Smooth muscle cell (in vitro differentiated cells): Measurements from ENCODE around the gene NKX1-1. TPM values are rescaled to one million over a fixed set of nuclear protein-coding genes. Genes with fewer than 3 reads are reported as not detected.

ENCODE experiments used
- DNase-seq: peaks from one replicate; lab custom pipeline; 2025; ENCODE audit not compliant: unreplicated experiment; lab: John Stamatoyannopoulos, UW
- H2AFZ ChIP-seq: fragments of 200-600 bp; sonication (generic); 2 replicates; pipeline ENCODE4 v1.6.0; 2016; ENCODE audit warnings: antibody characterized with exemption, low read depth, mild to moderate bottlenecking
- H3F3A ChIP-seq: fragments of 200-600 bp; sonication (generic); 2 replicates; pipeline ENCODE4 v1.6.0; 2017; ENCODE audit warnings: antibody characterized with exemption, low read depth
- H3K27ac ChIP-seq: fragments of 200-600 bp; sonication (generic); 2 replicates; pipeline ENCODE4 v1.5.1; 2016; ENCODE audit warnings: low read depth, mild to moderate bottlenecking
- H3K27me3 ChIP-seq: fragments of 200-600 bp; sonication (generic); 2 replicates; pipeline ENCODE4 v1.6.1; 2016; ENCODE audit warnings: low read depth, mild to moderate bottlenecking
- H3K36me3 ChIP-seq: fragments of 200-600 bp; sonication (generic); 2 replicates; pipeline ENCODE4 v1.5.1; 2016; ENCODE audit warnings: low read depth
- H3K4me1 ChIP-seq: fragments of 200-600 bp; sonication (generic); 2 replicates; pipeline ENCODE4 v1.5.1; 2016; ENCODE audit warnings: low read depth
- H3K4me2 ChIP-seq: fragments of 200-600 bp; sonication (generic); 2 replicates; pipeline ENCODE4 v1.6.0; 2016; ENCODE audit warnings: mild to moderate bottlenecking
- H3K4me3 ChIP-seq: fragments of 200-600 bp; sonication (generic); 2 replicates; pipeline ENCODE4 v1.5.1; 2016; ENCODE audit warnings: mild to moderate bottlenecking
- H3K79me2 ChIP-seq: fragments of 200-600 bp; sonication (generic); 2 replicates; pipeline ENCODE4 v1.6.0; 2016; ENCODE audit warnings: low read depth, mild to moderate bottlenecking
- H3K9ac ChIP-seq: fragments of 200-600 bp; sonication (generic); 2 replicates; pipeline ENCODE4 v1.6.0; 2016; ENCODE audit warnings: low read depth
- H3K9me3 ChIP-seq: fragments of 200-600 bp; sonication (generic); replicated peaks from 2 replicates; pipeline ENCODE4 v1.5.1; 2016; ENCODE audit warnings: low read depth
- H4K20me1 ChIP-seq: fragments of 200-600 bp; sonication (generic); 2 replicates; pipeline ENCODE4 v1.6.0; 2016; ENCODE audit warnings: low read depth
- WGBS: methylation state at CpG from one replicate; pipeline ENCODE4 v1.1.7; 2016; ENCODE audit warnings: low lambda C conversion rate; 5-methylcytosine and 5-hydroxymethylcytosine counted together
- polyA plus RNA-seq: library from polyadenylated mRNA; unstranded; fragments of >200 nt; fragmentation: Nextera tagmentation; extraction: Ambion mirVana; gene quantifications from 2 replicates; pipeline ENCODE4 v1.2.1, GENCODE V29; 2016
- total RNA-seq: library from RNA; depleted of rRNA; stranded (reverse); fragments of >200 nt; gene quantifications from 2 replicates; pipeline ENCODE4 v1.2.3, GENCODE V29; 2014
- TF ChIP-seq, protein P1 (sequence below): fragments of 200-600 bp; sonication (generic); IDR thresholded peaks from 2 replicates; pipeline ENCODE4 v1.5.1; 2017; ENCODE audit warnings: borderline replicate concordance, mild to moderate bottlenecking, antibody characterized with exemption; ENCODE audit not compliant: insufficient read depth, poor library complexity, severe bottlenecking

The NKX1-1 gene
- total and polyA plus RNA-seq, 2 experiments from 2014 or later = not detected

DNA sequence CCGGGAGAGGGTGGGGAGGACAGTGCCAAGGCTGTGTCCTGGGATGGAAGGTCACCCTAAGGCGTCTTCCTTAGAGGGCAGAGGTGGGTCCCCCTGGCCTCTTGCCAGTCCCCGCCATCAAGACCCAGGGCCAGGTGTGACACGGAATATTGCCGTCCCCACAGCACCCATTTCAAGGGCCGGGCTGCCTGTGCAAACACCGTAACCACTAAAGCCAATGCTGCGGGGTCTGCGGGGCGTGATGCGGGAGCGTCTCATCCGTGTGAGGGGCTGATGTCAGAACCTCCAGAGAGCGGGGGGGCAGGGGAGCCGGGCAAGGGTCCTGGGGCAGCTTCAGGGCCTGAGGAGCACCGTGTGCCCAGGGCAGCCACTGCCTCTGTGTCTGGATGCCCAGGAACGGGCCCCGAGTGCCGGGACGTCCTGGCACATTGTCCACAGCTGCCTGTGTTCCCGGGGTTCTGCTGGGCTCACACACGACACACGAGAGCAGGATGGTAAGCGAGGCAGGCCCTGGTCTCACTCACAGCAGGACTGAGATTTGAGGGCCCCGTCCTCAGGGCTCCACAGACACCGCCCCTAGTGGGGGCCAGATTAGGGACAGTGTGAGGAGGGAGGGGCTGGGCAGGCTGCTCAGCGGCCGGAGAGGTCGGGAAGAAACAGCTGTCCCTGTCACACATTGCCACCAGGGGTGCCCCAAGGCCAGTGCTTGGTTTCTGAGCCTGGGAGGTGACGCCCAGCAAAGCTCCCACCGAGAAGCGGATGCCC, 29.2 kb downstream of the NKX1-1 start:
- H3K9ac ChIP-seq = no peak overlapping the region

DNA sequence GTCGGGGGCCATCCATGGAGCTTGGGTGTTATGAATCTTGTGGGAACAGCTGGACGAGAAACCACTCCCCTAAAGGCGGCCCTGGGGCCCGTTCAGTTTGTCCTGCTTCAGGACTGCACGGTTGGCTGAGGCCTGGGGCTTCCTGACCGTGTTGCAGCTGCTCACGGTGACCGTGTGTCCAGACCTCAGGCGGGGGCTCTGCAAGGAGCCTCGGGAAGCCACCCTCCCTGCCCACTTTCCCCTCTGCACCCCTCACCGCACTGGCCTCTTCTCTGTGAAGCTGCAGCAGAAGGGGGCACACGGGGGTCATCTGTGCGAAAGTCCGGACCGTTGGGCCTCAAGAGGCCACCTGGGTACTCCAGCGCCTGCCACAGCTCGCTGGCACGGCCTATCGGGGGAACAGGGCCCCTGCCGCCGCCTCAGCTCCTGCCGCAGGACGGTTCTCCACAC, 29.8 kb downstream of the NKX1-1 start:
- no peaks in the 10 kb centered on the region for H3K79me2 ChIP-seq
- DNase-seq = no peak
- WGBS = 96% methylated on average over 23 of the region's 23 CpGs
- H3K36me3 ChIP-seq = no peaks in the 10 kb centered on the region
- no peaks in the 10 kb centered on the region for H3K27me3 ChIP-seq
- H3K9ac ChIP-seq = no peak overlapping the region
- H3K27ac ChIP-seq = no peak overlapping the region
- H2AFZ ChIP-seq = no peak overlapping the region
- TF ChIP-seq, protein P1, sequence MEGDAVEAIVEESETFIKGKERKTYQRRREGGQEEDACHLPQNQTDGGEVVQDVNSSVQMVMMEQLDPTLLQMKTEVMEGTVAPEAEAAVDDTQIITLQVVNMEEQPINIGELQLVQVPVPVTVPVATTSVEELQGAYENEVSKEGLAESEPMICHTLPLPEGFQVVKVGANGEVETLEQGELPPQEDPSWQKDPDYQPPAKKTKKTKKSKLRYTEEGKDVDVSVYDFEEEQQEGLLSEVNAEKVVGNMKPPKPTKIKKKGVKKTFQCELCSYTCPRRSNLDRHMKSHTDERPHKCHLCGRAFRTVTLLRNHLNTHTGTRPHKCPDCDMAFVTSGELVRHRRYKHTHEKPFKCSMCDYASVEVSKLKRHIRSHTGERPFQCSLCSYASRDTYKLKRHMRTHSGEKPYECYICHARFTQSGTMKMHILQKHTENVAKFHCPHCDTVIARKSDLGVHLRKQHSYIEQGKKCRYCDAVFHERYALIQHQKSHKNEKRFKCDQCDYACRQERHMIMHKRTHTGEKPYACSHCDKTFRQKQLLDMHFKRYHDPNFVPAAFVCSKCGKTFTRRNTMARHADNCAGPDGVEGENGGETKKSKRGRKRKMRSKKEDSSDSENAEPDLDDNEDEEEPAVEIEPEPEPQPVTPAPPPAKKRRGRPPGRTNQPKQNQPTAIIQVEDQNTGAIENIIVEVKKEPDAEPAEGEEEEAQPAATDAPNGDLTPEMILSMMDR = no peak
- H3K4me2 ChIP-seq = no peak overlapping the region
- H4K20me1 ChIP-seq = no peaks in the 10 kb centered on the region
- H3K9me3 ChIP-seq = no peaks in the 10 kb centered on the region
- no peak overlapping the region for H3K4me3 ChIP-seq
- H3K4me1 ChIP-seq = no peaks in the 10 kb centered on the region
- no peaks in the 10 kb centered on the region for H3F3A ChIP-seq

More for the DNA sequence above, 29.2 kb downstream of the NKX1-1 start:
- TF ChIP-seq, protein P1 = no peak
- no peaks in the 10 kb centered on the region for H4K20me1 ChIP-seq
- WGBS = 95% methylated on average over 32 of the region's 32 CpGs
- H3F3A ChIP-seq = no peaks in the 10 kb centered on the region
- no peaks in the 10 kb centered on the region for H3K27me3 ChIP-seq
- H2AFZ ChIP-seq = no peak overlapping the region
- no peaks in the 10 kb centered on the region for H3K9me3 ChIP-seq
- H3K4me3 ChIP-seq = no peak overlapping the region
- H3K4me2 ChIP-seq = no peak overlapping the region
- no peaks in the 10 kb centered on the region for H3K79me2 ChIP-seq
- H3K36me3 ChIP-seq = no peaks in the 10 kb centered on the region
- no peak for DNase-seq
- no peak overlapping the region for H3K27ac ChIP-seq
- H3K4me1 ChIP-seq = no peaks in the 10 kb centered on the region

DNA sequence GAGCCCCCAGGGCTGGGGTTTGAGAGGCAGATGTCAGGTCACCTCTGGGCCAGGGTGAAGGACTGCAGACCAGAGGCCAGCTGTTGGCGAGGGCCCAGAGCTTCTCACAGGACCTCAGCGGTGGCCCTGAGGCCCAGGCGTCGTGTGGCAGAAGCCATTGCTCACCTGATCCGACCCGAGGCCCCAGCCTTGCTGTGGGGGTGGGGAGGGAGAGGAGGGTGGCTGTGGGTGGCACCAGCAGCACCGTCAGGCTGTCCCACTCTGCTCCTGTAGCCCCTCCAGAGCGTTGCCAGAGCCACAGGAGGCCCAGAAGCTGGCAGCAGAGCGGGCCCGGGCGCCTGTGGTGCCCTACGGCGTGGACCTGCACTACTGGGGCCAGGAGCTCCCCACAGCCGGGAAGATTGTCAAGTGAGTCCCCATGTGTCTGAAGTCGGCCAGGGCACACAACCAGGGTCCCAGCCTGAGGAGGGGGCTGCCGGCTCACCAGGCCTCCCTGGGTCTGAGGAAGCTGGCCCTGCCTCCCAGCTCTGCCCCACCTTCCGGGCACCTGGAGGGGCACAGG, 30.4 kb downstream of the NKX1-1 start:
- H2AFZ ChIP-seq = no peak overlapping the region
- no peak overlapping the region for H3K9ac ChIP-seq
- H3K27me3 ChIP-seq = no peaks in the 10 kb centered on the region
- no peaks in the 10 kb centered on the region for H3K9me3 ChIP-seq
- 87% methylated on average over 13 of the region's 17 CpGs for WGBS
- TF ChIP-seq, protein P1 = no peak
- no peaks in the 10 kb centered on the region for H3K4me1 ChIP-seq
- H3K4me2 ChIP-seq = no peak overlapping the region
- no peaks in the 10 kb centered on the region for H3K79me2 ChIP-seq
- no peak overlapping the region for H3K4me3 ChIP-seq
- H4K20me1 ChIP-seq = no peaks in the 10 kb centered on the region
- DNase-seq = no peak
- no peaks in the 10 kb centered on the region for H3K36me3 ChIP-seq
- no peak overlapping the region for H3K27ac ChIP-seq
- H3F3A ChIP-seq = no peaks in the 10 kb centered on the region
